NCI-H446 (cell line): ENCODE measurements around the gene KL.

Experiments used
- DNase-seq, 2 experiments: peaks; one replicate each; lab custom pipeline; 2025; lab: John Stamatoyannopoulos, UW

Gene KL

DNA sequence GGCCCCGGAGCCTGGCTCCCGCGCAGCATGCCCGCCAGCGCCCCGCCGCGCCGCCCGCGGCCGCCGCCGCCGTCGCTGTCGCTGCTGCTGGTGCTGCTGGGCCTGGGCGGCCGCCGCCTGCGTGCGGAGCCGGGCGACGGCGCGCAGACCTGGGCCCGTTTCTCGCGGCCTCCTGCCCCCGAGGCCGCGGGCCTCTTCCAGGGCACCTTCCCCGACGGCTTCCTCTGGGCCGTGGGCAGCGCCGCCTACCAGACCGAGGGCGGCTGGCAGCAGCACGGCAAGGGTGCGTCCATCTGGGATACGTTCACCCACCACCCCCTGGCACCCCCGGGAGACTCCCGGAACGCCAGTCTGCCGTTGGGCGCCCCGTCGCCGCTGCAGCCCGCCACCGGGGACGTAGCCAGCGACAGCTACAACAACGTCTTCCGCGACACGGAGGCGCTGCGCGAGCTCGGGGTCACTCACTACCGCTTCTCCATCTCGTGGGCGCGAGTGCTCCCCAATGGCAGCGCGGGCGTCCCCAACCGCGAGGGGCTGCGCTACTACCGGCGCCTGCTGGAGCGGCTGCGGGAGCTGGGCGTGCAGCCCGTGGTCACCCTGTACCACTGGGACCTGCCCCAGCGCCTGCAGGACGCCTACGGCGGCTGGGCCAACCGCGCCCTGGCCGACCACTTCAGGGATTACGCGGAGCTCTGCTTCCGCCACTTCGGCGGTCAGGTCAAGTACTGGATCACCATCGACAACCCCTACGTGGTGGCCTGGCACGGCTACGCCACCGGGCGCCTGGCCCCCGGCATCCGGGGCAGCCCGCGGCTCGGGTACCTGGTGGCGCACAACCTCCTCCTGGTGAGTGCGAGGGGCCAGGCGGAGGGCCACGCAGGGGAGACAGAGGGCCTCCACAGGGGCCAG lies at the start of gene KL:
TSS of gene KL (plus strand) at position 10 of the 909 bp plus-strand sequence. CDS start at position 28, 18 bp downstream.
- no peak for DNase-seq

- no peak for DNase-seq
These were observed 48.5 kb upstream of the KL start for GRCh38 chr13:32967584-32968182.

- DNase-seq, result no peak
These were observed 47.9 kb upstream of the KL start for GRCh38 chr13:32968316-32968715.

- DNase-seq, result no peak
These were observed 47.4 kb upstream of the KL start for GRCh38 chr13:32968793-32969192.

DNA sequence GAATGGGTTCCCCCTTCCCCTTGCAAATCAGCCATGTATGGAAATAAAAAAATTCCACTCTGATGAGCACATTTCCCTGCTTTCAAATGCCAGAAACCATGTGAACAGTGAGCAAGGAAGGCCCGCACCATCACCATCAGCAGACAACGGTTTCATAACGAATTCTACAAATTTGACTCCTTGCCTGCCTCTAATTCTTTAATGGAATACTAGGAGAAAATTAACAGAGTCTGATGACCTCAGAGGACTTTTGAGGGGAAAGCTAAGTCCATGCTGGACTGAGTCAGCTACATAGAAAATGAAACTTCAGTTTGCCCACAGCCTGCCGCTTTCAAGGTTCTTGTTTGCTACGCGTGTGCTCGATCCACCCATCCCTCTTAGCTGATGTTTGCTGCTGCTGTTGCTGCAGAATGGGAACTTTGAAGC lies 46.7 kb upstream of the KL start:
- DNase-seq, result no peak

- DNase-seq, result no peak
These were observed 40.0 kb upstream of the KL start for GRCh38 chr13:32976056-32976805.

DNA sequence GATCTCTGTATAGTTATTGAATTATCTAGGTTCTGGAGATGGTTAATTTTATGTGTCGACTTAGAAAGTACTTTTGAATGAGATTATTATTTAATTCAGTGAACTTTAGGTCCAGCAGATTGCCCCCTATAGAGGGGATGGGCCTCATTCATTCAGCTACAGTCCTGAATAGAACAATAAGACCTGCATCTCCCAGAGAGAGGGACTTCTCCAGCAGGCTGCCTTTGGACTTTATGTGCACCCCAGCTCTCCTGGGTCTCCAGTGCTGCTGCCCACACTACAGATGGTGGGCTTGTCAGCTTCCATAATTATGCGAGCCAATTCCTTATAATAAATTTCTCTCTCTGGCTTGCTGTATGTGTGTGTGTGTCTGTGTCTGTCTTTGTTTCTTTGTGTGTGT lies 39.3 kb upstream of the KL start:
- no peak for DNase-seq

DNA sequence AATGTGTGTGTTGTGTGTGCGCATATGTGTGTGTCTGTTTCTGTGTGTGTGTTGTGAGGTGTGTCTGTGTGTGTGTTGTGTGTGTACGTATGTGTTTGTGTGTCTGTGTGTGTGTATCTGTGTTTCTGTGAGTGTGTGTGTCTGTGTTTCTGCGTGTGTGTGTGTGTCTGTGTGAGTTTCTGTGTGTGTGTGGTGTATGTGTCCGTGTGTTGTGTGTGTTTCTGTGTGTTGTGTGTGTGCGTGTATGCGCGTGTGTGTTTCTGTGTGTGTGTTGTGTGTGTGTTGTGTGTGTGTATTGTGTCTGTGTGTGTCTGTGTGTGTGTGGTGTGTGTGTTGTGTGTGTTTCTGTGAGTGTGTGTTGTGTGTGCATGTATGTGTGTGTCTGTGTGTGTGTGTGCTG lies 38.9 kb upstream of the KL start:
- DNase-seq, result no peak

DNA sequence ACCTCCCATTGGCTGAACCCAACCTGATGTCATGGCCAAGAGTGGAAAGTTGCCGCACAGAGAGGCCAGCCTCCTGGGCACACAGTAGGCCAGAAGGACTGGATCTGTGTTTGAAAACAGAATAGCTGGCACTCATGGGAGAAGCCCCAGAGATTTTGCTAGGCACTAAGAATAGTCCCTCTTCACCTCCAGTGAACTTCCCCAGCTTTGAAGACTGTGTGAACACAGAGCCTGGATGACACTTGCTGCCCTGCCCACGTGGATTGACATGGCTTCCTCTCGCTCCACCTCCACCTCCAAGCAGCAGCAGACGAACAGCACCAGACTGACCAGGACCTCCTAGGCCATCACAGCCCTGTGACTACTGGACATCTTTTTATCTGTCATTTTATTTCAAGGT lies 37.9 kb upstream of the KL start:
- DNase-seq, result no peak

DNA sequence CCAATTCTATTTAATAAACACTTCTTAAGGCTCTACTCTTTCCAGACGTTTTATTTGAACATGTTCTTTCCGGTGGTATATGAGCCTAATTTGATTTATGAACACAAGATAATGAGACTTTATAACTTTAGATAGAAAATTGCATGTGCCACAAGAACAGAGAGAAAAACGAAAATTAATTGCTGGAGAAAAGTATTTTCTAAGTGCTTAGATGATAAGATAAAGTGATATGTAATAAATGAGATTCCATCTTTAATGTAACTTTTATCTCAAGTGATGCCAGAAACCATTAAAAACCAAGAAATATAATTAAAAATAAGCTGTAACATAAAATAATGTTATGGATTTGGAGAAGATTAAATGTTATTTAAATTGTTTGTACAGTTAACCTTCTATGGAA lies 33.2 kb upstream of the KL start:
- no peak for DNase-seq

DNA sequence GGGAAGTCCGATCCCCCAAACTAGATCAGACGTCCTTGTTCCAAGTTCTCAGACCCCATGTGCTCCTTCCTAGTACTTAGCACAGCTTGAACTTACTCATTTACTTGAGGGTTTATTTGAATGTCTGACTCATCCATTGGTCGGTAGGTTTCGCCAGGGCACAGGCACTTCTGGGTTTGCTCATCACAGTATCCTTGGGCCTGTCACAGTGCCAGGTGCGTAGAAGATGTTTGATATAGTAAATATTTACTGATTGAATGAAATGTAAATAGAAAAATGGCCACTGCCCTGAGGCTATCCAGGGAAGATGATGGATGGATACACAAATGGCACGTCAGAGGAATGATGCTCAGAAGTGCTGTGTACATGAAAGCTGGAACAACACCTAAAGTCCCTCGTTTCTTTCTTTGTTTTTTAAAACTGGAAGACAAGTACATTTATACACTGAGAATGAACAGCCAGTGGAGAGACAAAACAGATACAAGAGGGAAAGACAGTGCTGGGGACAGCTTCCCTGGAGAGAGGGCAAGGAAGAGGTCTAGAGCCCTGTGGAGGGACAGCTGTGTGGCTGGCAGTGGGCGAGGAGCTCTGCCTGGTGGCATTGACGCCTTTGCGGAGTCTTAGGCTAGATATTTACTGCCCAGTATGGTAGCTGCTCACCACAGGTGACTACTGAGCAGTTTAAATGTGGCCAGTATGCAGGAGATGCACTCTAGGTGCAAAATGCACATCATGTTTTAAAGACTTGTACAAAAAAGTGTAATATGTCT lies 31.2 kb upstream of the KL start:
- DNase-seq, result no peak

DNA sequence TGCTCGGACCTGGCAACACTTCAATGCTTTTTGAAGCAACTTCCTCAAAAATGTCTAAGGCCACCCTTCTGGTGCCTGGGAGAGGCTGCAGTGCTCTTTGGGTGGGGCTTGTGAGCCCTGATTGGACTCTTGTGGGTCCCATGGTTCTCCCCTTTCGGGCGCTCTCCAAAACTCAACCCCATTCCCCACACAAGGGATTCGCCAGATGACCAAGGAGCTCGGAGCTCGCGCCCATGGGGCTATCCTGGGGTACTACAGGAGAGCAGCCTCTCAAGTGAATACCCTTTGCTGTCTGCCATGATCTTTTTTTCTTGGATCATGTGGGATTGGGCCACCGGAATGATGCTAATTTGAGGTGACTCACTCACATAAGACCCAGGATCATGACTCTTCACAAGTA lies 29.7 kb upstream of the KL start:
- no peak for DNase-seq

DNA sequence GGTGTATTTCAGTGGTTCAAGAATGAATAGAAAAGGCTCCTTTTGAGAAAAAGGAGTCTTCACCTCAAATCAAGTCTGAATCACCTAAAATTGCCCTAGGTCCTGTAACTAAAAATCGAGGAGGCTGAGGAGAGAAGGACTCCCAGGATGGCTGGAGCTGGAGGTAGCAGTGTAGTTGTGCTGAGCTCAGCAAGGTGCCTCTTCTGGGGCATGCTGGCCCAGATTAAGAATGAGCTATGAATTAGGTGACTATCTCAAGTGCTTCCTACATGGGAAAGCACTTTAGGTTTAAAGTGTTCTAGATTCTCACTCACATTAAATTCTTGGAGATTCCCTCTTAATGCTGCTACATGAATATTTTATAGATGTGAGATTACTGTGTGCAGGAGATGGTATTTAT lies 28.8 kb upstream of the KL start:
- no peak for DNase-seq

- no peak for DNase-seq
These were observed 27.5 kb upstream of the KL start for GRCh38 chr13:32988608-32989289.

DNA sequence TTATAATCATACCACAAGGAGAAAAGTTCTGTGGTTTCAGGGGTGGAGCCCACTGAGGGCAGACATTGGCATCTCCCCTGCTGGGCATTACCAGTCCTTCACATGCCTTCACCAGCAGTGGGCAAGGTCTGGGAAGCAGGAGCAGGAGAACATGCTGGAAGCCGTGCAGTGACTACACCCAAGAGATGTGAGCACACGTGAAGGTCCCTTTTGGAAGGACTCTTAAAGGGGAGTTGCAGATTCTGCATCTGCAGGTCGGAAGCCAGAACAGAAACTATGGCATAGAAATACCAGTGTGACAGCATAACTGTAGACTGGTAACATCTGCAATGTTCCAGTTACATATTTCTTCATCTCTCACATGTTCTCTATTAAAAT lies 26.9 kb upstream of the KL start:
- no peak for DNase-seq

- no peak for DNase-seq
These were observed 26.3 kb upstream of the KL start for GRCh38 chr13:32989942-32990341.

GRCh38 chr13:32993145-32993544 lies 23.1 kb upstream of the KL start:
- no peak for DNase-seq

DNA sequence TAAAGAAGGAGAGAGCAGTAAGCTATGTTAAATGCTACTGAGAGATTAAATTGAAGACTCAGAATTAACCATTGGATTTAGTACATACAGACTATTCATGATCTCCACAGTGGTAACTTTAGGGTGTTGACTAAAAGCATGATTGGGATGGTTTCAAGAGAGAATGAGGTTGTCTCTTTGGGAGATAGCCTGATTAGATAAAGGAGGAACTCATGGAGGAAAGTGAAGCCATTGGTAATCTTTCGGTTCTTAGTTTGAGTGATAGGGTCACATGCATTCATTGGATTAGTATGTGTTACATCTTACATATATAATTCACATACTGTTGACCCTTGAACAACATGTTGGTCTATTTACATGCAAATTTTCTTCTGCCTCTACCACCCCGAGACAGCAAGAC lies 18.8 kb upstream of the KL start:
- DNase-seq, result no peak

- no peak for DNase-seq
These were observed 17.3 kb upstream of the KL start for GRCh38 chr13:32998966-32999365.

DNA sequence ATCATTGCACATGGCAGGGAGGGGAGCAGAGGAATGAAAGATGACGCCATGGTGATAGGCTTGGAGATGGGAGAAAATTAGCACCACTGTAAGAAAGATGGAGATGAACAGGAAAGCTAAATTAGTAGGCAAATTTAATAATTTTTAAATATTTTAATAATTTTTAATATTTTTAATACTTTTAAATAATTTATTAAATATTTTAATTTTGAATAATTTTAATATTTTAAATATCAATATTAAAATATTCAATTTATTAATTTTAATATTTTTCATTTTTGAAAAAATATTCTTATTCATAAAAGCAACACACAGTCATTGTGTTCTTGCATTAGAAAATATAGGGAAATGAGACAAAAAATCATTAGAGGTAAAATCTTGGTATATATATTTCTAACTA lies 15.9 kb upstream of the KL start:
- DNase-seq, result no peak

- no peak for DNase-seq
These were observed 12.7 kb upstream of the KL start for GRCh38 chr13:33003458-33004019.
